ENCODE data around the gene FAM168B.

Gene FAM168B

GRCh38 chr2:131022731-131023130, 70.5 kb downstream of the FAM168B start:
- no peak for DNase-seq (ENCODE audit: low spot score)

- no peak for DNase-seq (ENCODE audit: low spot score)
Observed at GRCh38 chr2:131016826-131017741, 76.2 kb downstream of the FAM168B start.

DNA sequence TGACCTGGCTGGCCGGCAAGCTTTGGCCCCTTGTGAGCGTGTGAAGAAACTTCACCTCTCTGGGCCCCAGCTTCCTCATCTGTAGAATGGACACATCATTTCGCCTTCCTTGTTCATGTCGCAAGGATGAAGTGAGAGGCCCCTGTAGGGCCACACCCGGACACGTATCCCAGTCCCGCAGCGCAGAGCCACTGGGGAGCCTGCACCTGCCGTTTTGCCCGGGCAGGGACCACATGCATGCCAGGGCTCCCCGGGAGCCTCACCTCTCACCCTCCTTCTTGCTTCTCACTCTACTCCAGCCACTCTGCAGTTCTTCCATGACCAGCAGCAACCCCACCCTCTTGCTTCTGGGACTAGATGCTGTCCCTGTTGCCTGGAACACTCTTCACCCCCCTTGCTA, 77.5 kb downstream of the FAM168B start:
- no peak for DNase-seq (ENCODE audit: low spot score)

DNA sequence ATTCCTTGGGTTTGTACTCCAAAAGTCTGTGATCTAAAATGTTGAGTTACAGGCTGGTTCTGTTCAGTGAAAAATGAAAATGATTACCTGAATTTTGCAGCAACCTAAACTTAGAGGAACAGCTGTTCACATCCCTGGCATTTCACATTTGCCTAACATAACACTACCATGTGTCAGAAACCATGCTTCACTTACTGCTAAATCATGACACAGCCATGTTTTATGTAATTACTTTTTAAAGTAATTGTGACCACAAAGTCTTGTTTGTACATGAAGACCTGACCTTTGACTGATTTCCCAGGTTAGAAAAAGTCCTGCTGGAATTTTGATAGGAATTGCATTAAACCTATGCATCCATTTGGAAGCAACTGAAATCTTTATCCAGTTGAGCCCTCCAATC, 79.1 kb downstream of the FAM168B start:
- no peak for DNase-seq (ENCODE audit: low spot score)

- no peak for DNase-seq (ENCODE audit: low spot score)
Observed at GRCh38 chr2:131011486-131011885, 81.8 kb downstream of the FAM168B start.

- no peak for DNase-seq (ENCODE audit: low spot score)
Observed at GRCh38 chr2:131010566-131010965, 82.7 kb downstream of the FAM168B start.

DNA sequence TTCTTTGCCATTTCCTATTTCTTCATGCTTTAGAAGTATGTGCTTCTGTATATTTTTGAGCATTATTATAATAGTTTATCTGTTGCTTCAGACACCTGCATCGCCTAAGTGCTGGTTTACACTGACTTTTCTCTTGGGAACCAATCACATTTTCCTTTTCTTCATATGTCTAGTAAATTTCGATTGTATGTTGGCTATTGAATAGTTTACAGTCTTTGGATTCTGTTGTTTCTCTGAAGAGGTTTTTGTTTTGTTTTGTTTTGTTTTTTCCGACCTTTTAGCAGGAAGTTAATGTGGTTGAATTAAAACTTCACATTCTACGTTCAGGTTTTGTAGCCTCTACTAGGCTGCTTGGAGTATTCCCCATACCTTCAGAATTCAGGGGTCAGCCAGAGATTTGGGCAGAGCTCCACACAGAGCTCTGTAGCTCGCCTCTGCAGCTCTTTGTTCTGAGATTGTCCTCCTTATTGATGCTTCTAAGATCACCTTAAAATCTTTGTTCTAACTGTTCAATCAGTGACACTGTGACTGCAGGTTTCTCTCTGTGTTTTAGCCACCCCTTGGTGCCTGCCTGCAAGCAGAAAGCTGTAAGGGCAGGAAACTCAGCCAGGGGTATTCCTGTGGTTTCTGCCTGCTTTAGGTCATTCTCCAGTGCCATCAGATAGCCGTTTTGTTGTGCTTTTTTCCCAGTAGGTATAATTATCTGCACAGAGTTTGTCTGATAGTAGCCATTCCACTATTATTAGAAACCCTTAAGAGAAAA, 83.4 kb downstream of the FAM168B start:
- no peak for DNase-seq (ENCODE audit: low spot score)

DNA sequence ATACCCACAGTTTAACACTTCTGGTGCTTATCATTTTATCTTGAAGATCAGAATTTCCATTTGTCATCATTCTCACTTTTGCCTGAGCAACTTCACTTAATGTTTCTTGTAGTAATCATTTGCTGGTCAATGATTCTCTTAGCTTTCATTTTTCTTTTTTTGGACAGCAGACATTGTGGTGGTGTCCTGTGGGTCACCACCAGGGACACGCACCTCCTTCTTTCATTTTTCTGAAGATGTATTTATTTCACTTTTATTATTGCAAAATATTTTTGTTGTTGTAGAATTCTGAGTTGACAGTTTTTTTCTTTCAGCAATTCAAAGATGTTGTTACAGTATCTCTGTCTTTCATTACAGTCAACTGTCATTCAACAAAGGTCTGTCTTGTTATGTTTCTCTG, 84.3 kb downstream of the FAM168B start:
- no peak for DNase-seq (ENCODE audit: low spot score)

DNA sequence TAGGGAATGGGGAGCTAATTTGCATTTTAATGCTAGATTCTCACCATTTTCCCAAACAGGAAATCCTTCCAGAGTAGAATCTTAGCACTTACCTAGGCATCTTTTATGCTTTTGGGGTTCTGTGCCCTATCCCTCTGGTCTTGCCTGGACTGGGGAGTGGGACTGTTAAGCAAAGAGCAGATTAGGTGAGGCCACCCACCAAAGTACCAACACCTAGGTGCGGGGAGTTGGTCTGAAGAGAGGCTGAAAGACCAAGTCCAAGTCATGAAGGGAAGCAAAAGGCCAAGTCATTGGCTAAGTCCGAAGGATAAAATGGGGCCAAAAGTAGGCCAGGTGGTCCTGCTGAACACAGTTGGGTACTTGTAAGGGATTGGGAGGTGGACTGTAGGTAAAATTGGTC, 86.7 kb downstream of the FAM168B start:
- no peak for DNase-seq (ENCODE audit: low spot score)

GRCh38 chr2:131005216-131005935, 87.9 kb downstream of the FAM168B start:
- DNase-seq (ENCODE audit: low spot score) = no peak

- DNase-seq (ENCODE audit: low spot score) = no peak
Observed at GRCh38 chr2:131004446-131005209, 88.6 kb downstream of the FAM168B start.

GRCh38 chr2:130998561-130998960, 94.7 kb downstream of the FAM168B start:
- no peak for DNase-seq (ENCODE audit: low spot score)
